Neural cell (in vitro differentiated cells): ENCODE data around the gene CFAP92. TPM values are rescaled to one million over a fixed set of nuclear protein-coding genes. Genes with fewer than 3 reads are reported as not detected.

Source experiments
- H2AFZ ChIP-seq: fragments of 200-600, 300-800 bp; sonication (generic), shearing (Covaris generic); 2 replicates; pipeline ENCODE4 v1.6.0; 2014; ENCODE audit warnings: low read depth, mild to moderate bottlenecking, antibody characterized with exemption, low read length, moderate library complexity
- H3F3A ChIP-seq: fragments of 200-600 bp; shearing (Covaris generic); 2 replicates; pipeline ENCODE4 v1.6.1; 2016; ENCODE audit warnings: mild to moderate bottlenecking, moderate library complexity, mixed read lengths, antibody characterized with exemption, low read length; ENCODE audit not compliant: insufficient read depth, poor library complexity, severe bottlenecking
- H3K27ac ChIP-seq: fragments of 200-600, 300-800 bp; sonication (generic), shearing (Covaris generic); 2 replicates; pipeline ENCODE4 v1.5.1; 2014; ENCODE audit warnings: mild to moderate bottlenecking, low read length, moderate library complexity
- H3K27me3 ChIP-seq: fragments of 300-800, 200-600 bp; sonication (generic), shearing (Covaris generic); 2 replicates; pipeline ENCODE4 v1.6.0; 2014; ENCODE audit warnings: mild to moderate bottlenecking, low read depth, low read length, moderate library complexity; ENCODE audit not compliant: insufficient read depth
- H3K36me3 ChIP-seq: fragments of 300-800, 200-600 bp; sonication (generic), shearing (Covaris generic); 2 replicates; pipeline ENCODE4 v1.5.1; 2014; ENCODE audit warnings: mild to moderate bottlenecking, antibody characterized with exemption, low read length, moderate library complexity; ENCODE audit not compliant: insufficient read depth
- H3K4me2 ChIP-seq: fragments of 300-800, 200-600 bp; sonication (generic), shearing (Covaris generic); 2 replicates; pipeline ENCODE4 v1.6.0; 2014; ENCODE audit warnings: mild to moderate bottlenecking, low read length
- H3K4me3 ChIP-seq: fragments of 300-800, 200-600 bp; sonication (generic), shearing (Covaris generic); 2 replicates; pipeline ENCODE4 v1.5.1; 2014; ENCODE audit warnings: mild to moderate bottlenecking, low read length, moderate library complexity
- H3K79me2 ChIP-seq: fragments of 200-600 bp; shearing (Covaris generic); replicated peaks from 2 replicates; pipeline ENCODE4 v1.6.0; 2014; ENCODE audit warnings: mild to moderate bottlenecking, low read length, moderate library complexity; ENCODE audit not compliant: insufficient read depth
- H3K9ac ChIP-seq: fragments of 300-800, 200-600 bp; sonication (generic), shearing (Covaris generic); 2 replicates; pipeline ENCODE4 v1.6.1; 2016; ENCODE audit warnings: mild to moderate bottlenecking, low read length, mixed read lengths
- H3K9me2 ChIP-seq: fragments of 200-600 bp; shearing (Covaris generic); 2 replicates; pipeline ENCODE4 v1.6.1; 2016; ENCODE audit warnings: mild to moderate bottlenecking, low read length, mixed read lengths; ENCODE audit not compliant: insufficient read depth
- H3K9me3 ChIP-seq: fragments of 200-600, 300-800 bp; sonication (generic), shearing (Covaris generic); 2 replicates; pipeline ENCODE4 v1.6.1; 2016; ENCODE audit warnings: mild to moderate bottlenecking, mixed run types, low read length, moderate library complexity, mixed read lengths
- H4K20me1 ChIP-seq: fragments of 200-600 bp; shearing (Covaris generic); 2 replicates; pipeline ENCODE4 v1.6.1; 2016; ENCODE audit warnings: mild to moderate bottlenecking, mixed run types; ENCODE audit not compliant: insufficient read depth
- CTCF ChIP-seq: fragments of 450-650 bp; IDR thresholded peaks from 2 replicates; pipeline ENCODE4 v1.5.1; 2014; ENCODE audit warnings: antibody characterized with exemption, mild to moderate bottlenecking, moderate library complexity; ENCODE audit not compliant: poor library complexity, severe bottlenecking
- EP300 ChIP-seq: fragments of 450-650 bp; conservative IDR thresholded peaks from 2 replicates; pipeline ENCODE4 v1.6.1; 2014; ENCODE audit warnings: antibody characterized with exemption, mild to moderate bottlenecking, moderate library complexity; ENCODE audit not compliant: poor library complexity, severe bottlenecking
- EZH2 ChIP-seq: fragments of 200-600, 300-800 bp; shearing (Covaris generic), sonication (generic); IDR thresholded peaks from 2 replicates; pipeline ENCODE4 v1.6.1; 2014; ENCODE audit warnings: antibody characterized with exemption, low read length, borderline replicate concordance, mild to moderate bottlenecking; ENCODE audit not compliant: insufficient read depth, poor library complexity, severe bottlenecking
- MXI1 ChIP-seq: fragments of 450-650 bp; conservative IDR thresholded peaks from 2 replicates; pipeline ENCODE4 v1.6.1; 2014; ENCODE audit warnings: antibody characterized with exemption, mild to moderate bottlenecking; ENCODE audit not compliant: poor library complexity, severe bottlenecking
- POLR2AphosphoS5 ChIP-seq: IDR thresholded peaks from 2 replicates; pipeline ENCODE4 v1.6.1; 2012
- RAD21 ChIP-seq: fragments of 450-650 bp; conservative IDR thresholded peaks from 2 replicates; pipeline ENCODE4 v1.6.1; 2014; ENCODE audit warnings: antibody characterized with exemption, mild to moderate bottlenecking, moderate library complexity
- REST ChIP-seq: IDR thresholded peaks from 2 replicates; pipeline ENCODE4 v1.6.1; 2012; ENCODE audit warnings: borderline replicate concordance
- SMC3 ChIP-seq: fragments of 450-650 bp; conservative IDR thresholded peaks from 2 replicates; pipeline ENCODE4 v1.6.1; 2014; ENCODE audit warnings: antibody characterized with exemption, mild to moderate bottlenecking, moderate library complexity; ENCODE audit not compliant: poor library complexity
- TAF1 ChIP-seq: IDR thresholded peaks from 2 replicates; pipeline ENCODE4 v1.6.1; 2012; ENCODE audit warnings: low read depth
- polyA minus RNA-seq: library from RNA; depleted of rRNA, polyadenylated mRNA; stranded (reverse); fragments of >200 nt; gene quantifications from 2 replicates; pipeline ENCODE4 v1.2.3, GENCODE V29; 2014
- polyA plus RNA-seq: library from polyadenylated mRNA; depleted of rRNA; stranded (reverse); fragments of >200 nt; gene quantifications from 2 replicates; pipeline ENCODE4 v1.2.3, GENCODE V29; 2014

Gene CFAP92
- polyA plus RNA-seq (0.69 and 1.6 TPM in 2 replicates), polyA minus RNA-seq (2.4 and 3.5 TPM in 2 replicates)

GRCh38 chr3:128993461-128994172, at the start of gene CFAP92:
TSS of gene CFAP92 (minus strand) at chr3:128994076. CDS start at chr3:128993304, 772 bp downstream.
- H3K36me3 ChIP-seq: no peaks in the 10 kb centered on the region
- no peaks in the 10 kb centered on the region for H3K9me2 ChIP-seq
- peak within 1 kb of the TSS; percentile 78 for H2AFZ ChIP-seq
- H3K9me3 ChIP-seq: no peaks in the 10 kb centered on the region
- no peaks in the 10 kb centered on the region for H3K79me2 ChIP-seq
- TF ChIP-seq CTCF: peak; percentile 18
- TF ChIP-seq EP300: peak; percentile 11
- peak; percentile 68 for TF ChIP-seq MXI1
- TF ChIP-seq REST: no peak
- TF ChIP-seq EZH2: no peak
- peak; percentile 78 for TF ChIP-seq POLR2AphosphoS5
- TF ChIP-seq RAD21: no peak
- TF ChIP-seq SMC3: no peak
- TF ChIP-seq TAF1: no peak
- no peaks in the 10 kb centered on the region for H3F3A ChIP-seq
- peak within 1 kb of the TSS; percentile 48 for H3K27ac ChIP-seq
- no peaks in the 10 kb centered on the region for H4K20me1 ChIP-seq
- peak within 1 kb of the TSS; percentile 74 for H3K4me3 ChIP-seq
- H3K9ac ChIP-seq: peak within 1 kb of the TSS; percentile 64
- H3K27me3 ChIP-seq: no peaks in the 10 kb centered on the region
- H3K4me2 ChIP-seq: peak within 1 kb of the TSS; percentile 71

- H3K79me2 ChIP-seq: no peaks in the 10 kb centered on the region
- no peak for TF ChIP-seq MXI1
- TF ChIP-seq CTCF: no peak
- TF ChIP-seq EP300: no peak
- no peak for TF ChIP-seq REST
- TF ChIP-seq POLR2AphosphoS5: no peak
- no peak for TF ChIP-seq TAF1
- no peak for TF ChIP-seq SMC3
- no peak for TF ChIP-seq RAD21
- H3K27ac ChIP-seq: no peak overlapping the region
Observed at GRCh38 chr3:129040579-129041300, 46.9 kb upstream of the CFAP92 start.

More at GRCh38 chr3:129040579-129041300, 46.9 kb upstream of the CFAP92 start:
- Histone ChIP-seq H3K27me3 (no peaks in the 10 kb centered on the region), H3K36me3 (no peaks in the 10 kb centered on the region), H3K9me3 (no peaks in the 10 kb centered on the region), H3K4me3 (no peak overlapping the region), H2AFZ (no peak overlapping the region), H3K9ac (no peak overlapping the region), H3K4me2 (no peak overlapping the region), H4K20me1 (no peaks in the 10 kb centered on the region), H3K9me2 (no peaks in the 10 kb centered on the region), H3F3A (no peaks in the 10 kb centered on the region)
